KG1 (cell line): ENCODE results near the gene CD36.
"Not testable (repeated sequence)": the region's sequence is repeated elsewhere in the genome, so short reads cannot be mapped to it uniquely, and the experiment has no call there.

Experiments
- DNase-seq: peaks from one replicate; lab custom pipeline; 2025; lab: John Stamatoyannopoulos, UW

Gene CD36

GRCh38 chr7:80653244-80653643 lies 14.8 kb downstream of the CD36 start:
- no peak for DNase-seq

GRCh38 chr7:80654887-80655340 lies 16.5 kb downstream of the CD36 start:
- DNase-seq: no peak

- no peak for DNase-seq
Measured at GRCh38 chr7:80656029-80656428, 17.6 kb downstream of the CD36 start.

GRCh38 chr7:80659120-80660055 lies 20.9 kb downstream of the CD36 start:
- no peak for DNase-seq

- DNase-seq: no peak
Measured at GRCh38 chr7:80660939-80661338, 22.5 kb downstream of the CD36 start.

- DNase-seq: no peak
Measured at GRCh38 chr7:80661729-80662128, 23.3 kb downstream of the CD36 start.

GRCh38 chr7:80662252-80662651 lies 23.8 kb downstream of the CD36 start:
- DNase-seq: no peak

- DNase-seq: no peak
Measured at GRCh38 chr7:80665526-80665925, 27.1 kb downstream of the CD36 start.

- DNase-seq: no peak
Measured at GRCh38 chr7:80666376-80666775, 27.9 kb downstream of the CD36 start.

GRCh38 chr7:80669367-80669766 lies 30.9 kb downstream of the CD36 start:
- not testable (repeated sequence) for DNase-seq

- no peak for DNase-seq
Measured at GRCh38 chr7:80671744-80672143, 33.3 kb downstream of the CD36 start.

GRCh38 chr7:80675090-80675489 lies 36.6 kb downstream of the CD36 start:
- DNase-seq: no peak

- DNase-seq: no peak
Measured at GRCh38 chr7:80676404-80676803, 38.0 kb downstream of the CD36 start.

- DNase-seq: no peak
Measured at GRCh38 chr7:80677629-80678028, 39.2 kb downstream of the CD36 start.

GRCh38 chr7:80678707-80679106 lies 40.3 kb downstream of the CD36 start:
- DNase-seq: no peak

GRCh38 chr7:80679921-80680907 lies 41.8 kb downstream of the CD36 start:
- no peak for DNase-seq

- DNase-seq: no peak
Measured at GRCh38 chr7:80681272-80681885, 42.9 kb downstream of the CD36 start.

GRCh38 chr7:80682744-80683143 lies 44.3 kb downstream of the CD36 start:
- DNase-seq: no peak

GRCh38 chr7:80686576-80686975 lies 48.1 kb downstream of the CD36 start:
- no peak for DNase-seq

GRCh38 chr7:80699045-80699638 lies 60.7 kb downstream of the CD36 start:
- DNase-seq: peak; percentile 23

GRCh38 chr7:80699721-80700256 lies 61.3 kb downstream of the CD36 start:
- DNase-seq: no peak
